Endothelial cell of umbilical vein (primary cell): ENCODE measurements around the gene LRRC8C. TPM values are rescaled to one million over a fixed set of nuclear protein-coding genes. Genes with fewer than 3 reads are reported as not detected.

Experiments
- BruUV-seq: library from RNA; stranded (reverse); fragments of 400-500 nt; replicated peaks from 2 replicates; lab custom pipeline; 2021; lab: Mats Ljungman, UMichigan
- CTCF ChIA-PET: fragments of 300-600, 350-600 bp; sonication (Branson Sonifier 250); formaldehyde crosslinking; loops from one replicate; lab custom pipeline; 2021; ENCODE audit warnings: antibody characterized with exemption, inconsistent platforms; lab: Charles Lee
- POLR2A ChIA-PET: fragments of 300-600, 350-600 bp; sonication (Branson Sonifier 250); formaldehyde crosslinking; loops from one replicate; lab custom pipeline; 2021; ENCODE audit warnings: antibody characterized with exemption, inconsistent platforms; lab: Charles Lee
- DNase-seq: peaks from one replicate; pipeline ENCODE4 v3.0.0-alpha.2; 2011; ENCODE audit warnings: low read depth, low spot score
- FAIRE-seq: peaks from 2 replicates; lab custom pipeline; 2011; peaks lifted over from hg19 to GRCh38; lab: Jason Lieb, UNC
- H2AFZ ChIP-seq: 2 replicates; pipeline ENCODE4 v1.6.0; 2012; ENCODE audit warnings: low read depth, low read length, control low read depth, inconsistent platforms
- H3K27ac ChIP-seq: 2 replicates; pipeline ENCODE4 v1.5.1; 2011; ENCODE audit warnings: low read depth, mild to moderate bottlenecking, control low read depth, low read length, moderate library complexity; ENCODE audit not compliant: insufficient read depth
- H3K27me3 ChIP-seq, 2 experiments: 2 replicates each; pipeline versions ENCODE4 v1.6.0 to v1.6.1; 2011; ENCODE audit warnings: low read length in 2 of 2, mixed read lengths in 1 of 2; ENCODE audit not compliant: control insufficient read depth in 2 of 2, insufficient read depth in 2 of 2
- H3K36me3 ChIP-seq, 2 experiments: 2 replicates in 1 of 2; 3 replicates in 1 of 2; pipeline ENCODE4 v1.5.1; 2011; ENCODE audit warnings: low read length in 2 of 2, mild to moderate bottlenecking in 1 of 2, moderate library complexity in 1 of 2; ENCODE audit not compliant: control insufficient read depth in 2 of 2, insufficient read depth in 2 of 2; ENCODE audit errors: extremely low read depth in 1 of 2
- H3K4me1 ChIP-seq: 3 replicates; pipeline ENCODE4 v1.5.1; 2011; ENCODE audit warnings: mild to moderate bottlenecking, low read length; ENCODE audit not compliant: control insufficient read depth, insufficient read depth; ENCODE audit errors: extremely low read depth
- H3K4me2 ChIP-seq: 2 replicates; pipeline ENCODE4 v1.6.1; 2011; ENCODE audit warnings: low read length, control low read depth, mixed read lengths; ENCODE audit not compliant: insufficient read depth
- H3K4me3 ChIP-seq, 3 experiments: fragments of 200-600 bp in 1 of 3; sonication (generic), shearing (Covaris generic) in 1 of 3; replicated peaks in 1 of 3; 2 replicates each; pipeline ENCODE4 v1.5.1; 2011 to 2016; ENCODE audit warnings: control low read depth in 3 of 3, low read length in 3 of 3, mild to moderate bottlenecking in 2 of 3, inconsistent platforms in 1 of 3, low read depth in 1 of 3, moderate library complexity in 1 of 3; ENCODE audit not compliant: insufficient read depth in 1 of 3
- H3K79me2 ChIP-seq: 2 replicates; pipeline ENCODE4 v1.6.0; 2012; ENCODE audit warnings: low read length, inconsistent platforms; ENCODE audit not compliant: control insufficient read depth, insufficient read depth
- H3K9ac ChIP-seq: replicated peaks from 2 replicates; pipeline ENCODE3; 2011; ENCODE audit warnings: low read length, control low read depth; ENCODE audit not compliant: insufficient read depth; ENCODE audit errors: extremely low read depth
- H3K9me1 ChIP-seq: replicated peaks from 3 replicates; pipeline ENCODE4 v1.6.0; 2011; ENCODE audit warnings: mild to moderate bottlenecking, low read length; ENCODE audit not compliant: control insufficient read depth, insufficient read depth; ENCODE audit errors: extremely low read depth
- H3K9me3 ChIP-seq: replicated peaks from 2 replicates; pipeline ENCODE4 v1.5.1; 2012; ENCODE audit warnings: low read length, inconsistent platforms; ENCODE audit not compliant: control insufficient read depth, insufficient read depth
- H4K20me1 ChIP-seq: replicated peaks from 2 replicates; pipeline ENCODE3; 2011; ENCODE audit warnings: mild to moderate bottlenecking, low read length; ENCODE audit not compliant: control insufficient read depth, insufficient read depth; ENCODE audit errors: extremely low read depth
- EZH2 ChIP-seq: IDR thresholded peaks from 2 replicates; pipeline ENCODE4 v1.6.1; 2012; ENCODE audit warnings: borderline replicate concordance, low read depth, mild to moderate bottlenecking, moderate library complexity, low read length, inconsistent platforms; ENCODE audit not compliant: severe bottlenecking
- FOS ChIP-seq: IDR thresholded peaks from 2 replicates; pipeline ENCODE4 v1.6.1; 2011; ENCODE audit warnings: mild to moderate bottlenecking, low read length, moderate library complexity, borderline replicate concordance; ENCODE audit not compliant: insufficient read depth
- GATA2 ChIP-seq: IDR thresholded peaks from 2 replicates; pipeline ENCODE4 v1.7.0; 2011; ENCODE audit warnings: low read depth, mild to moderate bottlenecking, moderate library complexity, mixed read lengths, low read length; ENCODE audit not compliant: insufficient read length, insufficient read depth
- JUN ChIP-seq: IDR thresholded peaks from 2 replicates; pipeline ENCODE4 v1.6.1; 2011; ENCODE audit warnings: borderline replicate concordance, low read depth; ENCODE audit not compliant: insufficient read length, insufficient read depth
- MYC ChIP-seq: IDR thresholded peaks from one replicate; pipeline ENCODE4 v1.6.1; 2011; ENCODE audit warnings: mild to moderate bottlenecking, low read depth, low read length
- POLR2A ChIP-seq: IDR thresholded peaks from 2 replicates; pipeline ENCODE4 v1.6.1; 2012; ENCODE audit warnings: low read depth, mild to moderate bottlenecking, control low read depth, low read length
- POLR2AphosphoS5 ChIP-seq: IDR thresholded peaks from 2 replicates; pipeline ENCODE4 v1.6.1; 2012; ENCODE audit warnings: low read depth, mild to moderate bottlenecking, control low read depth, low read length, moderate library complexity; ENCODE audit not compliant: insufficient read depth
- dilution Hi-C: fragments of 300-500 bp; cut with MboI; formaldehyde crosslinking; loops from one replicate; pipeline ENCODE4 v1.15.0; 2019; ENCODE audit warnings: low sequenced_read_pairs; ENCODE audit not compliant: extremely low pct_ligation_motif_present
- intact Hi-C: fragments of 100-400 bp; cut with micrococcal nuclease; formaldehyde crosslinking; loops from one replicate; pipeline ENCODE4 v1.10.0; 2022
- polyA plus RNA-seq, 4 experiments: library from polyadenylated mRNA; depleted of rRNA in 3 of 4; stranded (reverse) in 3 of 4; unstranded in 1 of 4; fragments of >200 nt; gene quantifications; 2 replicates each; pipeline versions ENCODE4 v1.2.1 to v1.2.3, GENCODE V29; 2011 to 2012; ENCODE audit warnings: missing spikeins in 1 of 4
- total RNA-seq: library from RNA; stranded (reverse); gene quantifications from 2 replicates; pipeline ENCODE4 v1.2.3, GENCODE V29; 2021
- TF ChIP-seq, protein P1 (sequence below), 2 donors: IDR thresholded peaks; 1 replicate in 1 of 2; 2 replicates in 1 of 2; pipeline ENCODE4 v1.5.1; 2011; ENCODE audit warnings: low read length in 2 of 2, mild to moderate bottlenecking in 2 of 2, moderate library complexity in 2 of 2, control low read depth in 1 of 2, inconsistent platforms in 1 of 2, low read depth in 1 of 2; ENCODE audit not compliant: insufficient read depth in 1 of 2; ENCODE audit errors: extremely low read depth in 1 of 2
- TF ChIP-seq, protein P2 (sequence below): IDR thresholded peaks from 2 replicates; pipeline ENCODE4 v1.6.1; 2011; ENCODE audit not compliant: insufficient read depth, insufficient read length

Gene LRRC8C
- total and polyA plus RNA-seq, 2 donors (not counting 3 experiments of a cell fraction or from before 2014, with no cell fraction given): 33.6 to 51.5 TPM

GRCh38 chr1:89635825-89636815 lies 3.2 kb downstream of the LRRC8C start:
- peak; percentile 85 for FAIRE-seq

More at GRCh38 chr1:89635825-89636815, 3.2 kb downstream of the LRRC8C start:
- intact Hi-C loops (loop anchor here (1.0 to 2.0 kb wide), 4 partner anchors 56 to 359 kb away; partner anchors contain the start of gene ZNF326), dilution Hi-C loops (no loop called here)
- ChIA-PET CTCF (interaction anchor here (0.8 to 10.8 kb wide), 7 partner anchors 9 to 132 kb away, joined by 3 to 230 read pairs (median 3); no protein-coding TSS in a partner anchor), POLR2A (interaction anchor here (1.2 to 2.4 kb wide), 2 partner anchors 83 to 127 kb away, joined by 4 to 8 read pairs; no protein-coding TSS in a partner anchor)
- peak overlapping the region; percentile 96 for H3K4me2 ChIP-seq
- peaks cover 2% of the 10 kb centered on the region for H4K20me1 ChIP-seq
- BruUV-seq: TSS peak; percentile 81
- H3K9me3 ChIP-seq: no peaks in the 10 kb centered on the region
- H3K36me3 ChIP-seq: no peaks in the 10 kb centered on the region
- no peak overlapping the region for H2AFZ ChIP-seq
- peaks cover 75% of the 10 kb centered on the region for H3K79me2 ChIP-seq
- peak overlapping the region in 2 of 3 experiments; percentile 10 to 100 for H3K4me3 ChIP-seq
- H3K27ac ChIP-seq: peak overlapping the region; percentile 97
- peak; percentile 91 for DNase-seq
- no peaks in the 10 kb centered on the region for H3K27me3 ChIP-seq
- peak; percentile 88 for TF ChIP-seq POLR2A
- TF ChIP-seq, protein P1, sequence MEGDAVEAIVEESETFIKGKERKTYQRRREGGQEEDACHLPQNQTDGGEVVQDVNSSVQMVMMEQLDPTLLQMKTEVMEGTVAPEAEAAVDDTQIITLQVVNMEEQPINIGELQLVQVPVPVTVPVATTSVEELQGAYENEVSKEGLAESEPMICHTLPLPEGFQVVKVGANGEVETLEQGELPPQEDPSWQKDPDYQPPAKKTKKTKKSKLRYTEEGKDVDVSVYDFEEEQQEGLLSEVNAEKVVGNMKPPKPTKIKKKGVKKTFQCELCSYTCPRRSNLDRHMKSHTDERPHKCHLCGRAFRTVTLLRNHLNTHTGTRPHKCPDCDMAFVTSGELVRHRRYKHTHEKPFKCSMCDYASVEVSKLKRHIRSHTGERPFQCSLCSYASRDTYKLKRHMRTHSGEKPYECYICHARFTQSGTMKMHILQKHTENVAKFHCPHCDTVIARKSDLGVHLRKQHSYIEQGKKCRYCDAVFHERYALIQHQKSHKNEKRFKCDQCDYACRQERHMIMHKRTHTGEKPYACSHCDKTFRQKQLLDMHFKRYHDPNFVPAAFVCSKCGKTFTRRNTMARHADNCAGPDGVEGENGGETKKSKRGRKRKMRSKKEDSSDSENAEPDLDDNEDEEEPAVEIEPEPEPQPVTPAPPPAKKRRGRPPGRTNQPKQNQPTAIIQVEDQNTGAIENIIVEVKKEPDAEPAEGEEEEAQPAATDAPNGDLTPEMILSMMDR (IDR thresholded peaks at IDR 0.05; ENCODE audit: extremely low read depth in 1 of 2, insufficient read depth in 1 of 2, low read depth in 1 of 2, low read length in 2 of 2): no peak
- TF ChIP-seq POLR2AphosphoS5: peak; percentile 58
- peak; percentile 98 for TF ChIP-seq JUN
- no peak for TF ChIP-seq EZH2
- TF ChIP-seq, protein P2, sequence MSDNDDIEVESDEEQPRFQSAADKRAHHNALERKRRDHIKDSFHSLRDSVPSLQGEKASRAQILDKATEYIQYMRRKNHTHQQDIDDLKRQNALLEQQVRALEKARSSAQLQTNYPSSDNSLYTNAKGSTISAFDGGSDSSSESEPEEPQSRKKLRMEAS: no peak
- TF ChIP-seq MYC: no peak
- peak; percentile 86 for TF ChIP-seq GATA2
- TF ChIP-seq FOS: peak; percentile 99
- peak overlapping the region; percentile 99 for H3K9ac ChIP-seq
- H3K9me1 ChIP-seq: no peaks in the 10 kb centered on the region
- H3K4me1 ChIP-seq: peaks cover 35% of the 10 kb centered on the region
